CD4-positive, alpha-beta memory T cell (primary cell): ENCODE results near the gene SLC25A26. TPM values are rescaled to one million over a fixed set of nuclear protein-coding genes. Genes with fewer than 3 reads are reported as not detected.
"Not testable (repeated sequence)": the region's sequence is repeated elsewhere in the genome, so short reads cannot be mapped to it uniquely, and the experiment has no call there.

Experiments
- CTCF ChIA-PET: fragments of 350-600 bp; sonication (Branson Sonifier 250); formaldehyde crosslinking; loops from one replicate; lab custom pipeline; 2021; ENCODE audit warnings: inconsistent platforms; ENCODE audit not compliant: partially characterized antibody; lab: Charles Lee
- POLR2A ChIA-PET: fragments of 350-600 bp; sonication (Branson Sonifier 250); formaldehyde crosslinking; loops from one replicate; lab custom pipeline; 2021; ENCODE audit not compliant: partially characterized antibody; lab: Charles Lee
- DNase-seq, 5 donors: peaks; one replicate each; pipeline versions ENCODE4 v3.0.0 to v3.0.0-alpha.2; 2020 to 2022; ENCODE audit warnings: mixed read lengths in 1 of 5
- H3K27ac ChIP-seq: one replicate; pipeline ENCODE4 v1.7.0; 2013; ENCODE audit warnings: low read depth, low read length
- H3K27me3 ChIP-seq: 2 replicates; pipeline ENCODE4 v1.7.0; 2013; ENCODE audit warnings: mild to moderate bottlenecking, low read length, moderate library complexity; ENCODE audit not compliant: insufficient read depth
- H3K36me3 ChIP-seq: 2 replicates; pipeline ENCODE4 v1.7.0; 2013; ENCODE audit warnings: mild to moderate bottlenecking, low read length, moderate library complexity; ENCODE audit not compliant: insufficient read depth
- H3K4me1 ChIP-seq: 2 replicates; pipeline ENCODE4 v1.7.0; 2013; ENCODE audit warnings: mild to moderate bottlenecking, low read length, moderate library complexity; ENCODE audit not compliant: insufficient read depth
- H3K4me3 ChIP-seq, 2 donors: one replicate each; pipeline ENCODE4 v1.7.0; 2013; ENCODE audit warnings: low read length in 2 of 2, mild to moderate bottlenecking in 1 of 2
- H3K9me3 ChIP-seq, 2 donors: one replicate each; pipeline ENCODE4 v1.7.0; 2013; ENCODE audit warnings: low read length in 2 of 2, control low read depth in 1 of 2; ENCODE audit not compliant: control insufficient read depth in 1 of 2
- H3K27ac Mint-ChIP-seq, 7 donors: one replicate each; pipeline ENCODE4 v1.8.0; 2020 to 2021; ENCODE audit warnings: mixed read lengths in 7 of 7, mild to moderate bottlenecking in 6 of 7, inconsistent platforms in 3 of 7, moderate library complexity in 3 of 7
- H3K27me3 Mint-ChIP-seq, 2 donors: one replicate each; pipeline ENCODE4 v1.8.0; 2020 to 2021; ENCODE audit warnings: mixed read lengths in 2 of 2
- H3K36me3 Mint-ChIP-seq, 2 donors: one replicate each; pipeline ENCODE4 v1.8.0; 2020 to 2021; ENCODE audit warnings: mixed read lengths in 2 of 2, inconsistent platforms in 1 of 2, mild to moderate bottlenecking in 1 of 2
- H3K4me1 Mint-ChIP-seq, 4 donors: one replicate each; pipeline ENCODE4 v1.8.0; 2020 to 2021; ENCODE audit warnings: mixed read lengths in 4 of 4, mild to moderate bottlenecking in 1 of 4
- H3K4me3 Mint-ChIP-seq, 8 donors: one replicate each; pipeline ENCODE4 v1.8.0; 2020 to 2021; ENCODE audit warnings: mixed read lengths in 8 of 8, mild to moderate bottlenecking in 7 of 8, moderate library complexity in 6 of 8, inconsistent platforms in 3 of 8
- H3K9me3 Mint-ChIP-seq, 8 donors: one replicate each; pipeline ENCODE4 v1.8.0; 2020 to 2021; ENCODE audit warnings: mixed read lengths in 8 of 8, mild to moderate bottlenecking in 5 of 8, inconsistent platforms in 3 of 8, moderate library complexity in 1 of 8
- intact Hi-C: fragments of 100-400 bp; cut with micrococcal nuclease; formaldehyde crosslinking; loops from one replicate; pipeline ENCODE4 v1.15.1; 2023
- polyA plus RNA-seq, 2 donors: library from polyadenylated mRNA; unstranded; fragments of 300-500 nt; fragmentation: Illumina TruSeq; gene quantifications; one replicate each; pipeline ENCODE4 v1.2.3, GENCODE V29; 2021
- total RNA-seq, 2 experiments: library from RNA; stranded (reverse); gene quantifications; one replicate each; pipeline ENCODE4 v1.2.3, GENCODE V29; 2021

SLC25A26 gene
- total and polyA plus RNA-seq, 4 experiments from 2014 or later, result 18.9 to 58.1 (median 29.1) TPM

- no peak overlapping the region for H3K4me3 Mint-ChIP-seq
- DNase-seq, result no peak
- H3K27me3 Mint-ChIP-seq, result no peaks in the 10 kb centered on the region
- intact Hi-C loops, result no loop called here
- no peak overlapping the region for H3K4me3 ChIP-seq
- no peaks in the 10 kb centered on the region for H3K27me3 ChIP-seq
- H3K27ac Mint-ChIP-seq, result peak overlapping the region in 5 of 7 donors; percentile 5 to 61 (median 37)
- POLR2A ChIA-PET, result no interaction called here
- H3K9me3 Mint-ChIP-seq, result peaks cover 0 to 10% (median 6%) of the 10 kb centered on the region in 8 donors
- CTCF ChIA-PET, result interaction anchor here (1.3 kb wide), 1 partner anchor 38 kb away, joined by 3 read pairs; no protein-coding TSS in a partner anchor
- no peaks in the 10 kb centered on the region for H3K9me3 ChIP-seq
- H3K36me3 Mint-ChIP-seq, result peaks cover 45 to 87% of the 10 kb centered on the region in 2 donors
- H3K36me3 ChIP-seq, result peaks cover 46% of the 10 kb centered on the region
- peaks cover 6% of the 10 kb centered on the region for H3K4me1 ChIP-seq
- peaks cover 14 to 34% (median 23%) of the 10 kb centered on the region in 4 donors for H3K4me1 Mint-ChIP-seq
- H3K27ac ChIP-seq, result no peak overlapping the region
These were observed 195.1 kb downstream of the SLC25A26 start for GRCh38 chr3:66415867-66416428.

DNA sequence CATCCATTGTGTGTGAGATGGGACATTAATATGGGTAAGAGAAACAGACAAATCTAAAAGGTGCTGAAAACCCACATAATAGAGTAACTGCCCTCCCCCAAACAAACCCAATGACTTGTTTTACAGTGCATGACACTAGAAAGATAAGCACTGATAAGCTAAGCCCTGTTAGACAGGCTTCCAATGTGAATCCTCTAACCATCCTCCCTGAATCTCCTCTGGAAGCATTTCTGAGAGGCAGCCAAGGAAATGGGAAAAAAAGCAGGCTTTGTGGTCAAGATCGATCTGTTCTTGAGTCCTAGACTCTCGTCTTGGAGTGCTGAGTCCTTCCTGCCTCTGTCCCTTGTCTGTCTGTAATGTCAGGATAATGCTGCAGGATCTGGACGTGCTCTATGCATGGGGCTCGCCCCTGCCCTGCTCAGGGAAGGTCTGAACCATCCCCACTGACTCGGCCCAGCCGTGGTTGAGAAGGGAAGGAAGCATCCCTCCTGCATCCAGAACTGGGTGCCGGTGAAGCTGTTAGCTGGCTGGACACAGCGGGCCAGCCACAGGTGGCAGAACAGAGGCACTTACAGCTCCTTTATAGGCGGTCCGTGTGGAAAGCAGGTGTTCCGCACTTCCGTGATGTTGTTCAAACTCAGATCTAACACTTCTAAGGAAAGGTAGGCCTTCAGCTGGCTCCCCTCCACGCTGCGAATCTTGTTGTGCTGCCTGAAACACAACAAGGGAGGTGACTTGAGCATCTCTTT is 195.9 kb downstream of the SLC25A26 start:
- Histone ChIP-seq H3K9me3 (no peaks in the 10 kb centered on the region), H3K27ac (no peak overlapping the region), H3K27me3 (no peaks in the 10 kb centered on the region), H3K4me3 (no peak overlapping the region), H3K36me3 (peaks cover 39% of the 10 kb centered on the region), H3K4me1 (peaks cover 6% of the 10 kb centered on the region)
- H3K36me3 Mint-ChIP-seq, result peaks cover 44 to 84% of the 10 kb centered on the region in 2 donors
- peak overlapping the region in 3 of 7 donors; percentile 0 to 63 (median 5) for H3K27ac Mint-ChIP-seq
- ChIA-PET CTCF (no interaction called here), POLR2A (no interaction called here)
- H3K9me3 Mint-ChIP-seq, result peaks cover 0 to 16% (median 9%) of the 10 kb centered on the region in 8 donors
- intact Hi-C loops, result no loop called here
- no peak for DNase-seq
- peaks cover 14 to 37% (median 26%) of the 10 kb centered on the region in 4 donors for H3K4me1 Mint-ChIP-seq
- no peaks in the 10 kb centered on the region for H3K27me3 Mint-ChIP-seq
- H3K4me3 Mint-ChIP-seq, result peak overlapping the region in 1 of 8 donors; percentile 51

- H3K4me1 ChIP-seq, result peaks cover 6% of the 10 kb centered on the region
- POLR2A ChIA-PET, result no interaction called here
- peaks cover 46 to 80% of the 10 kb centered on the region in 2 donors for H3K36me3 Mint-ChIP-seq
- intact Hi-C loops, result no loop called here
- H3K4me1 Mint-ChIP-seq, result peaks cover 18 to 47% (median 29%) of the 10 kb centered on the region in 4 donors
- H3K27me3 ChIP-seq, result no peaks in the 10 kb centered on the region
- no peak overlapping the region for H3K4me3 ChIP-seq
- H3K27me3 Mint-ChIP-seq, result no peaks in the 10 kb centered on the region
- peaks cover 25% of the 10 kb centered on the region for H3K36me3 ChIP-seq
- H3K27ac ChIP-seq, result no peak overlapping the region
- H3K4me3 Mint-ChIP-seq, result no peak overlapping the region
- no peak for DNase-seq
- peaks cover 3 to 29% (median 23%) of the 10 kb centered on the region in 8 donors for H3K9me3 Mint-ChIP-seq
- peak overlapping the region in 3 of 7 donors; percentile 16 to 62 (median 30) for H3K27ac Mint-ChIP-seq
- CTCF ChIA-PET, result interaction anchor here (0.6 kb wide), 1 partner anchor 110 kb away, joined by 4 read pairs; no protein-coding TSS in a partner anchor
- H3K9me3 ChIP-seq, result no peaks in the 10 kb centered on the region
These were observed 197.7 kb downstream of the SLC25A26 start for GRCh38 chr3:66418475-66418931.

- CTCF ChIA-PET, result interaction anchor here (0.8 to 1.2 kb wide), 3 partner anchors 15 to 403 kb away, joined by 3 read pairs; no protein-coding TSS in a partner anchor
- H3K27ac Mint-ChIP-seq, result peak overlapping the region in 5 of 7 donors; percentile 25 to 69 (median 53)
- H3K9me3 Mint-ChIP-seq, result peaks cover 3 to 31% (median 25%) of the 10 kb centered on the region in 8 donors
- no peak overlapping the region for H3K4me3 ChIP-seq
- no peak overlapping the region for H3K4me3 Mint-ChIP-seq
- no peak overlapping the region for H3K27ac ChIP-seq
- H3K27me3 Mint-ChIP-seq, result no peaks in the 10 kb centered on the region
- no peak for DNase-seq
- POLR2A ChIA-PET, result no interaction called here
- H3K36me3 ChIP-seq, result peaks cover 23% of the 10 kb centered on the region
- peaks cover 20 to 47% (median 32%) of the 10 kb centered on the region in 4 donors for H3K4me1 Mint-ChIP-seq
- peaks cover 46 to 79% of the 10 kb centered on the region in 2 donors for H3K36me3 Mint-ChIP-seq
- intact Hi-C loops, result no loop called here
- H3K4me1 ChIP-seq, result peaks cover 6% of the 10 kb centered on the region
- H3K27me3 ChIP-seq, result no peaks in the 10 kb centered on the region
- no peaks in the 10 kb centered on the region for H3K9me3 ChIP-seq
These were observed 198.2 kb downstream of the SLC25A26 start for GRCh38 chr3:66419036-66419435.

- peak overlapping the region in 1 of 8 donors; percentile 2 for H3K4me3 Mint-ChIP-seq
- H3K4me1 ChIP-seq, H3K27me3 ChIP-seq, DNase-seq, H3K27ac ChIP-seq, H3K27me3 Mint-ChIP-seq, intact Hi-C loops, H3K4me3 ChIP-seq, H3K9me3 ChIP-seq, POLR2A ChIA-PET: not testable (repeated sequence)
- H3K27ac Mint-ChIP-seq, result peak overlapping the region in 1 of 7 donors; percentile 17
- H3K4me1 Mint-ChIP-seq, result peaks cover 32 to 67% (median 48%) of the 10 kb centered on the region in 4 donors
- H3K36me3 ChIP-seq, result peaks cover 12% of the 10 kb centered on the region
- peaks cover 49 to 66% of the 10 kb centered on the region in 2 donors for H3K36me3 Mint-ChIP-seq
- CTCF ChIA-PET, result interaction anchor here (1.4 kb wide), 1 partner anchor 13 kb away, joined by 4 read pairs; no protein-coding TSS in a partner anchor
- H3K9me3 Mint-ChIP-seq, result peaks cover 3 to 34% (median 25%) of the 10 kb centered on the region in 8 donors
These were observed 200.3 kb downstream of the SLC25A26 start for GRCh38 chr3:66421144-66421543.

DNA sequence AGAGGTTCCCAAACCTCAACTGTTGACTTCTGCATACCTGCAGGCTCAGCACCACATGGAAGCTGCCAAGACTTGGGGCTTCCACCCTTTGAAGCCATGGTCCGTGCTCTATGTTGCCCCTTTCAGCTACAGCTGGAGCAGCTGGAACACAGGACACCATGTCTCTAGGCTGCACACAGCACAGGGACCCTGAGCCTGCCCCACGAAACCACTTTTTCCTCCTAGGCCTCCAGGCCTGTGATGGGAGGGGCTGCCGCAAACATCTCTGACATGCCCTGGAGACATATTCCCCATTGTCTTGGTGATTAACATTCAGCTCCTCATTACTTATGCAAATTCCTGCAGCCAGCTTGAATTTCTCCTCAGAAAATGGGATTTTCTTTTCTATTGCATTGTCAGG is 201.1 kb downstream of the SLC25A26 start:
- Mint-ChIP-seq H3K27ac (peak overlapping the region in 2 of 7 donors; percentile 14 to 76), H3K4me1 (peaks cover 37 to 75% (median 54%) of the 10 kb centered on the region in 4 donors), H3K9me3 (peaks cover 3 to 34% (median 25%) of the 10 kb centered on the region in 8 donors), H3K36me3 (peaks cover 54 to 62% of the 10 kb centered on the region in 2 donors)
- intact Hi-C loops, H3K4me3 ChIP-seq, H3K9me3 ChIP-seq, H3K36me3 ChIP-seq, H3K27me3 ChIP-seq, H3K27me3 Mint-ChIP-seq, DNase-seq, POLR2A ChIA-PET, H3K4me3 Mint-ChIP-seq, H3K4me1 ChIP-seq, H3K27ac ChIP-seq: not testable (repeated sequence)
- CTCF ChIA-PET, result interaction anchor here (1.4 kb wide), 1 partner anchor 14 kb away, joined by 4 read pairs; no protein-coding TSS in a partner anchor

DNA sequence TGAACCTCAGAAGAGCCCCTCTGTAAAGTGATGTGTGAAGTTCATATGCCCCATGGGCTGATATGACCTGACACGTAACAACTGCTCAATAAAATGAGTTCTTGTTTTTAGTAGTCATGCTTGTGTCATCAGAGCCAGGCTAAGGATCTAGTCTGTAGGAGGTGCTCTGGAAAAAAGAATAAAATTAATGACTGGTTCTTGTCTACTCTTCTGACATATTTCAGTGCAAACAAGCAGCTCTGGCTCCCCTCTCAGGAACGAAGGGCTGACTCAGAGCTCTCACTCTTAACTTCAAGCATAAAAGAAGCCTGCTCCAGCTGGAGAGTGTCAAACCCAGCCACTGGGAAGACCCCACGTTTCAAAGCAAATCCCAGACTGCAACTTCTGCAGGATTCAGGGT is 203.0 kb downstream of the SLC25A26 start:
- Histone ChIP-seq H3K36me3 (peaks cover 5% of the 10 kb centered on the region), H3K27me3 (no peaks in the 10 kb centered on the region), H3K4me3 (no peak overlapping the region), H3K27ac (no peak overlapping the region), H3K9me3 (no peaks in the 10 kb centered on the region), H3K4me1 (peaks cover 6% of the 10 kb centered on the region)
- Mint-ChIP-seq H3K27me3 (no peaks in the 10 kb centered on the region), H3K36me3 (peaks cover 50 to 51% of the 10 kb centered on the region in 2 donors), H3K4me1 (peaks cover 42 to 79% (median 61%) of the 10 kb centered on the region in 4 donors), H3K27ac (peak overlapping the region in 3 of 7 donors; percentile 18 to 78 (median 69)), H3K4me3 (no peak overlapping the region), H3K9me3 (peaks cover 3 to 32% (median 25%) of the 10 kb centered on the region in 8 donors)
- POLR2A ChIA-PET, result no interaction called here
- intact Hi-C loops, result no loop called here
- CTCF ChIA-PET, result interaction anchor here (2.7 kb wide), 1 partner anchor 16 kb away, joined by 16 read pairs; no protein-coding TSS in a partner anchor
- DNase-seq, result no peak
